Neural progenitor cell (in vitro differentiated cells): ENCODE data around the gene TFDP1.

Experiments used
- CTCF ChIP-seq: fragments of 200-600 bp; sonication (generic); IDR thresholded peaks from 2 replicates; pipeline ENCODE4 v1.5.1; 2017; ENCODE audit warnings: antibody characterized with exemption, mild to moderate bottlenecking
- EZH2 ChIP-seq: fragments of 200-600 bp; sonication (generic); IDR thresholded peaks from 2 replicates; pipeline ENCODE4 v1.6.1; 2017; ENCODE audit warnings: antibody characterized with exemption, mild to moderate bottlenecking, moderate library complexity
- EZH2phosphoT487 ChIP-seq: fragments of 200-600 bp; sonication (generic); IDR thresholded peaks from 2 replicates; pipeline ENCODE4 v1.6.1; 2017; ENCODE audit warnings: antibody characterized with exemption

GRCh38 chr13:113595131-113595530, 10.6 kb downstream of the TFDP1 start:
- TF ChIP-seq EZH2, result no peak
- no peak for TF ChIP-seq CTCF
- TF ChIP-seq EZH2phosphoT487, result no peak
